WTC11 (cell line): ENCODE data around the gene MAML3.

Experiments
- CBFB ChIP-seq: sonication (generic); formaldehyde crosslinking; IDR thresholded peaks from 2 replicates; pipeline ENCODE4 v1.8.1; 2022; ENCODE audit warnings: mild to moderate bottlenecking, low read depth, missing genetic modification reagents
- ELF4 ChIP-seq: sonication (generic); formaldehyde crosslinking; IDR thresholded peaks from 2 replicates; pipeline ENCODE4 v1.8.1; 2022; ENCODE audit warnings: low read depth, mild to moderate bottlenecking, moderate library complexity, missing genetic modification reagents
- FOXP1 ChIP-seq: sonication (generic); formaldehyde crosslinking; IDR thresholded peaks from 2 replicates; pipeline ENCODE4 v1.8.0; 2022; ENCODE audit warnings: missing genetic modification reagents, mild to moderate bottlenecking, moderate library complexity, borderline replicate concordance
- NR1H2 ChIP-seq: sonication (generic); formaldehyde crosslinking; IDR thresholded peaks from 2 replicates; pipeline ENCODE4 v1.9.0; 2021; ENCODE audit warnings: mild to moderate bottlenecking, moderate library complexity, missing genetic modification reagents
- OVOL2 ChIP-seq: fragments of 250-450 bp; sonication (Bioruptor Pico); IDR thresholded peaks from 2 replicates; pipeline ENCODE4 v1.9.0; 2021; ENCODE audit warnings: mild to moderate bottlenecking, borderline replicate concordance
- ZNF121 ChIP-seq: sonication (generic); formaldehyde crosslinking; IDR thresholded peaks from 2 replicates; pipeline ENCODE4 v1.8.0; 2023; ENCODE audit warnings: missing genetic modification reagents
- ZNF138 ChIP-seq: sonication (generic); formaldehyde crosslinking; conservative IDR thresholded peaks from 2 replicates; pipeline ENCODE4 v1.8.1; 2022; ENCODE audit warnings: mild to moderate bottlenecking, moderate library complexity, missing genetic modification reagents
- TF ChIP-seq, protein P1 (sequence below): sonication (generic); formaldehyde crosslinking; IDR thresholded peaks from 2 replicates; pipeline ENCODE4 v1.8.1; 2023; ENCODE audit warnings: mild to moderate bottlenecking, missing genetic modification reagents
- TF ChIP-seq, protein P2 (sequence below): fragments of 200-600 bp; IDR thresholded peaks from 2 replicates; pipeline ENCODE4 v1.8.0; 2022; ENCODE audit warnings: antibody characterized with exemption
- TF ChIP-seq, protein P3 (sequence below): sonication (generic); formaldehyde crosslinking; conservative IDR thresholded peaks from 2 replicates; pipeline ENCODE4 v1.8.1; 2022; ENCODE audit warnings: mild to moderate bottlenecking, missing genetic modification reagents
- TF ChIP-seq, protein P4 (sequence below): sonication (generic); formaldehyde crosslinking; IDR thresholded peaks from 2 replicates; pipeline ENCODE4 v1.8.1; 2023; ENCODE audit warnings: mild to moderate bottlenecking, missing genetic modification reagents, moderate library complexity
- TF ChIP-seq, protein P5 (sequence below): sonication (generic); formaldehyde crosslinking; IDR thresholded peaks from 2 replicates; pipeline ENCODE4 v1.8.0; 2022; ENCODE audit warnings: mild to moderate bottlenecking, missing genetic modification reagents
- TF ChIP-seq, protein P6 (sequence below): sonication (generic); formaldehyde crosslinking; IDR thresholded peaks from 2 replicates; pipeline ENCODE4 v1.8.1; 2022; ENCODE audit warnings: low read depth, missing genetic modification reagents, borderline replicate concordance

- TF ChIP-seq, protein P1, sequence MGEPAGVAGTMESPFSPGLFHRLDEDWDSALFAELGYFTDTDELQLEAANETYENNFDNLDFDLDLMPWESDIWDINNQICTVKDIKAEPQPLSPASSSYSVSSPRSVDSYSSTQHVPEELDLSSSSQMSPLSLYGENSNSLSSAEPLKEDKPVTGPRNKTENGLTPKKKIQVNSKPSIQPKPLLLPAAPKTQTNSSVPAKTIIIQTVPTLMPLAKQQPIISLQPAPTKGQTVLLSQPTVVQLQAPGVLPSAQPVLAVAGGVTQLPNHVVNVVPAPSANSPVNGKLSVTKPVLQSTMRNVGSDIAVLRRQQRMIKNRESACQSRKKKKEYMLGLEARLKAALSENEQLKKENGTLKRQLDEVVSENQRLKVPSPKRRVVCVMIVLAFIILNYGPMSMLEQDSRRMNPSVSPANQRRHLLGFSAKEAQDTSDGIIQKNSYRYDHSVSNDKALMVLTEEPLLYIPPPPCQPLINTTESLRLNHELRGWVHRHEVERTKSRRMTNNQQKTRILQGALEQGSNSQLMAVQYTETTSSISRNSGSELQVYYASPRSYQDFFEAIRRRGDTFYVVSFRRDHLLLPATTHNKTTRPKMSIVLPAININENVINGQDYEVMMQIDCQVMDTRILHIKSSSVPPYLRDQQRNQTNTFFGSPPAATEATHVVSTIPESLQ (CRISPR knock-in tag) = no peak
- TF ChIP-seq, protein P2, sequence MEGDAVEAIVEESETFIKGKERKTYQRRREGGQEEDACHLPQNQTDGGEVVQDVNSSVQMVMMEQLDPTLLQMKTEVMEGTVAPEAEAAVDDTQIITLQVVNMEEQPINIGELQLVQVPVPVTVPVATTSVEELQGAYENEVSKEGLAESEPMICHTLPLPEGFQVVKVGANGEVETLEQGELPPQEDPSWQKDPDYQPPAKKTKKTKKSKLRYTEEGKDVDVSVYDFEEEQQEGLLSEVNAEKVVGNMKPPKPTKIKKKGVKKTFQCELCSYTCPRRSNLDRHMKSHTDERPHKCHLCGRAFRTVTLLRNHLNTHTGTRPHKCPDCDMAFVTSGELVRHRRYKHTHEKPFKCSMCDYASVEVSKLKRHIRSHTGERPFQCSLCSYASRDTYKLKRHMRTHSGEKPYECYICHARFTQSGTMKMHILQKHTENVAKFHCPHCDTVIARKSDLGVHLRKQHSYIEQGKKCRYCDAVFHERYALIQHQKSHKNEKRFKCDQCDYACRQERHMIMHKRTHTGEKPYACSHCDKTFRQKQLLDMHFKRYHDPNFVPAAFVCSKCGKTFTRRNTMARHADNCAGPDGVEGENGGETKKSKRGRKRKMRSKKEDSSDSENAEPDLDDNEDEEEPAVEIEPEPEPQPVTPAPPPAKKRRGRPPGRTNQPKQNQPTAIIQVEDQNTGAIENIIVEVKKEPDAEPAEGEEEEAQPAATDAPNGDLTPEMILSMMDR = no peak
- TF ChIP-seq NR1H2 (no peak), ELF4 (CRISPR knock-in tag) (no peak), ZNF121 (CRISPR knock-in tag) (no peak), CBFB (no peak), ZNF138 (CRISPR knock-in tag) (no peak), OVOL2 (no peak), FOXP1 (CRISPR knock-in tag) (no peak)
- TF ChIP-seq, protein P3, sequence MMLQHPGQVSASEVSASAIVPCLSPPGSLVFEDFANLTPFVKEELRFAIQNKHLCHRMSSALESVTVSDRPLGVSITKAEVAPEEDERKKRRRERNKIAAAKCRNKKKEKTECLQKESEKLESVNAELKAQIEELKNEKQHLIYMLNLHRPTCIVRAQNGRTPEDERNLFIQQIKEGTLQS (CRISPR knock-in tag) = no peak
- TF ChIP-seq, protein P4, sequence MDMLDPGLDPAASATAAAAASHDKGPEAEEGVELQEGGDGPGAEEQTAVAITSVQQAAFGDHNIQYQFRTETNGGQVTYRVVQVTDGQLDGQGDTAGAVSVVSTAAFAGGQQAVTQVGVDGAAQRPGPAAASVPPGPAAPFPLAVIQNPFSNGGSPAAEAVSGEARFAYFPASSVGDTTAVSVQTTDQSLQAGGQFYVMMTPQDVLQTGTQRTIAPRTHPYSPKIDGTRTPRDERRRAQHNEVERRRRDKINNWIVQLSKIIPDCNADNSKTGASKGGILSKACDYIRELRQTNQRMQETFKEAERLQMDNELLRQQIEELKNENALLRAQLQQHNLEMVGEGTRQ (CRISPR knock-in tag) = no peak
- TF ChIP-seq, protein P5, sequence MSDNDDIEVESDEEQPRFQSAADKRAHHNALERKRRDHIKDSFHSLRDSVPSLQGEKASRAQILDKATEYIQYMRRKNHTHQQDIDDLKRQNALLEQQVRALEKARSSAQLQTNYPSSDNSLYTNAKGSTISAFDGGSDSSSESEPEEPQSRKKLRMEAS = no peak
- TF ChIP-seq, protein P6, sequence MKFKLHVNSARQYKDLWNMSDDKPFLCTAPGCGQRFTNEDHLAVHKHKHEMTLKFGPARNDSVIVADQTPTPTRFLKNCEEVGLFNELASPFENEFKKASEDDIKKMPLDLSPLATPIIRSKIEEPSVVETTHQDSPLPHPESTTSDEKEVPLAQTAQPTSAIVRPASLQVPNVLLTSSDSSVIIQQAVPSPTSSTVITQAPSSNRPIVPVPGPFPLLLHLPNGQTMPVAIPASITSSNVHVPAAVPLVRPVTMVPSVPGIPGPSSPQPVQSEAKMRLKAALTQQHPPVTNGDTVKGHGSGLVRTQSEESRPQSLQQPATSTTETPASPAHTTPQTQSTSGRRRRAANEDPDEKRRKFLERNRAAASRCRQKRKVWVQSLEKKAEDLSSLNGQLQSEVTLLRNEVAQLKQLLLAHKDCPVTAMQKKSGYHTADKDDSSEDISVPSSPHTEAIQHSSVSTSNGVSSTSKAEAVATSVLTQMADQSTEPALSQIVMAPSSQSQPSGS (CRISPR knock-in tag) = no peak
Observed at GRCh38 chr4:140018931-140019618, 134.9 kb downstream of the MAML3 start.
